GM20000 (cell line): Measurements from ENCODE around the gene TPST1.

Experiments
- DNase-seq: peaks from one replicate; pipeline ENCODE4 v3.0.0; 2012; ENCODE audit warnings: low spot score
- TF ChIP-seq, protein P1 (sequence below): IDR thresholded peaks from 2 replicates; pipeline ENCODE4 v1.5.1; 2012; ENCODE audit warnings: mild to moderate bottlenecking, control low read depth; ENCODE audit errors: extremely low read depth, missing control alignments

The TPST1 gene

GRCh38 chr7:66306243-66306642, 101.1 kb downstream of the TPST1 start:
- TF ChIP-seq, protein P1, sequence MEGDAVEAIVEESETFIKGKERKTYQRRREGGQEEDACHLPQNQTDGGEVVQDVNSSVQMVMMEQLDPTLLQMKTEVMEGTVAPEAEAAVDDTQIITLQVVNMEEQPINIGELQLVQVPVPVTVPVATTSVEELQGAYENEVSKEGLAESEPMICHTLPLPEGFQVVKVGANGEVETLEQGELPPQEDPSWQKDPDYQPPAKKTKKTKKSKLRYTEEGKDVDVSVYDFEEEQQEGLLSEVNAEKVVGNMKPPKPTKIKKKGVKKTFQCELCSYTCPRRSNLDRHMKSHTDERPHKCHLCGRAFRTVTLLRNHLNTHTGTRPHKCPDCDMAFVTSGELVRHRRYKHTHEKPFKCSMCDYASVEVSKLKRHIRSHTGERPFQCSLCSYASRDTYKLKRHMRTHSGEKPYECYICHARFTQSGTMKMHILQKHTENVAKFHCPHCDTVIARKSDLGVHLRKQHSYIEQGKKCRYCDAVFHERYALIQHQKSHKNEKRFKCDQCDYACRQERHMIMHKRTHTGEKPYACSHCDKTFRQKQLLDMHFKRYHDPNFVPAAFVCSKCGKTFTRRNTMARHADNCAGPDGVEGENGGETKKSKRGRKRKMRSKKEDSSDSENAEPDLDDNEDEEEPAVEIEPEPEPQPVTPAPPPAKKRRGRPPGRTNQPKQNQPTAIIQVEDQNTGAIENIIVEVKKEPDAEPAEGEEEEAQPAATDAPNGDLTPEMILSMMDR, result no peak
- DNase-seq, result no peak

GRCh38 chr7:66307591-66308215, 102.6 kb downstream of the TPST1 start:
- TF ChIP-seq, protein P1, result no peak
- DNase-seq, result no peak

GRCh38 chr7:66308411-66308810, 103.3 kb downstream of the TPST1 start:
- TF ChIP-seq, protein P1, result no peak
- no peak for DNase-seq

GRCh38 chr7:66310620-66311019, 105.5 kb downstream of the TPST1 start:
- TF ChIP-seq, protein P1, result no peak
- DNase-seq, result no peak

GRCh38 chr7:66313886-66314568, 108.9 kb downstream of the TPST1 start:
- DNase-seq, result no peak
- TF ChIP-seq, protein P1, result no peak

- DNase-seq, result no peak
- TF ChIP-seq, protein P1, result no peak
Measured at GRCh38 chr7:66315192-66315591, 110.1 kb downstream of the TPST1 start.

GRCh38 chr7:66319407-66319979, 114.4 kb downstream of the TPST1 start:
- TF ChIP-seq, protein P1, result no peak
- DNase-seq, result no peak
